Myocyte (in vitro differentiated cells): ENCODE results near the gene SYNGR2. TPM values are rescaled to one million over a fixed set of nuclear protein-coding genes. Genes with fewer than 3 reads are reported as not detected.
"Not testable (repeated sequence)": the region's sequence is repeated elsewhere in the genome, so short reads cannot be mapped to it uniquely, and the experiment has no call there.

Experiments used
- DNase-seq: peaks from one replicate; pipeline ENCODE4 v3.0.0-alpha.2; 2012; ENCODE audit warnings: low read depth
- total RNA-seq: library from RNA; depleted of rRNA; stranded (reverse); fragments of >200 nt; gene quantifications from 2 replicates; pipeline ENCODE4 v1.2.3, GENCODE V29; 2014

The SYNGR2 gene
- total RNA-seq, 1 donor from 2014 or later: 109 TPM

GRCh38 chr17:78129351-78130089 lies 38.9 kb upstream of the SYNGR2 start:
- no peak for DNase-seq

GRCh38 chr17:78130090-78130436 lies 38.3 kb upstream of the SYNGR2 start:
- no peak for DNase-seq

GRCh38 chr17:78130437-78131101 lies 37.8 kb upstream of the SYNGR2 start, which contains the start of gene TMC8:
TSS of gene TMC8 (plus strand) at chr17:78130771. CDS start at chr17:78131589, 818 bp downstream.
- no peak for DNase-seq

GRCh38 chr17:78131172-78132083 lies 37.0 kb upstream of the SYNGR2 start:
- no peak for DNase-seq

GRCh38 chr17:78132084-78132676 lies 36.2 kb upstream of the SYNGR2 start:
- DNase-seq: no peak

GRCh38 chr17:78132767-78133178 lies 35.6 kb upstream of the SYNGR2 start:
- DNase-seq: no peak

GRCh38 chr17:78133179-78133951 lies 35.0 kb upstream of the SYNGR2 start:
- DNase-seq: no peak

GRCh38 chr17:78133971-78134898 lies 34.1 kb upstream of the SYNGR2 start:
- DNase-seq: no peak

- DNase-seq: no peak
These were observed 33.4 kb upstream of the SYNGR2 start for GRCh38 chr17:78134899-78135385.

- no peak for DNase-seq
These were observed 32.4 kb upstream of the SYNGR2 start for GRCh38 chr17:78135858-78136500.

- no peak for DNase-seq
These were observed 30.8 kb upstream of the SYNGR2 start for GRCh38 chr17:78137392-78138203.

- no peak for DNase-seq
These were observed 29.9 kb upstream of the SYNGR2 start for GRCh38 chr17:78138204-78139060.

GRCh38 chr17:78139861-78140168 lies 28.6 kb upstream of the SYNGR2 start:
- DNase-seq: not testable (repeated sequence)

GRCh38 chr17:78140169-78141051 lies 28.0 kb upstream of the SYNGR2 start:
- DNase-seq: peak; percentile 9

GRCh38 chr17:78141437-78142118 lies 26.8 kb upstream of the SYNGR2 start:
- no peak for DNase-seq
